Esophagus (tissue), 2 donors: ENCODE data around the gene THSD4. TPM values are rescaled to one million over a fixed set of nuclear protein-coding genes. Genes with fewer than 3 reads are reported as not detected.
"Not testable (repeated sequence)": the region's sequence is repeated elsewhere in the genome, so short reads cannot be mapped to it uniquely, and the experiment has no call there.

Experiments used
- H3K27ac ChIP-seq, 2 donors: one replicate each; pipeline ENCODE4 v1.5.1; 2013; ENCODE audit warnings: low read depth in 2 of 2, mild to moderate bottlenecking in 2 of 2, inconsistent platforms in 1 of 2, low read length in 1 of 2, moderate library complexity in 1 of 2
- H3K27me3 ChIP-seq, 2 donors: one replicate each; pipeline ENCODE4 v1.6.1; 2013; ENCODE audit warnings: low read length in 2 of 2, control low read depth in 1 of 2, mild to moderate bottlenecking in 1 of 2; ENCODE audit not compliant: insufficient read depth in 2 of 2, control insufficient read depth in 1 of 2
- H3K36me3 ChIP-seq, 2 donors: one replicate each; pipeline ENCODE4 v1.6.1; 2013; ENCODE audit warnings: low read length in 1 of 2; ENCODE audit not compliant: control insufficient read depth in 2 of 2, insufficient read depth in 2 of 2
- H3K4me1 ChIP-seq, 2 donors: one replicate each; pipeline ENCODE4 v1.6.1; 2013; ENCODE audit warnings: low read length in 1 of 2; ENCODE audit not compliant: control insufficient read depth in 2 of 2, insufficient read depth in 2 of 2
- H3K4me3 ChIP-seq, 2 donors: one replicate each; pipeline ENCODE4 v1.5.1; 2013; ENCODE audit warnings: low read length in 2 of 2, mild to moderate bottlenecking in 2 of 2, low read depth in 1 of 2, moderate library complexity in 1 of 2
- H3K9me3 ChIP-seq, 2 donors: one replicate each; pipeline ENCODE4 v1.6.1; 2013; ENCODE audit warnings: mild to moderate bottlenecking in 2 of 2, low read depth in 1 of 2, low read length in 1 of 2, moderate library complexity in 1 of 2; ENCODE audit not compliant: control insufficient read depth in 2 of 2, insufficient read depth in 1 of 2
- WGBS, 2 donors: extraction: QIAGEN DNeasy Blood & Tissue Kit; methylation state at CpG; one replicate each; pipeline ENCODE4 v1.1.7; 2013; 5-methylcytosine and 5-hydroxymethylcytosine counted together
- polyA plus RNA-seq, 2 donors: library from polyadenylated mRNA; stranded (reverse); fragments of 200-250 nt; gene quantifications; one replicate each; pipeline ENCODE4 v1.2.3, GENCODE V29; 2013
- donor health status: healthy with polysubstance abuse.
- donor health status: Bipolar disorder and iron deficiency.

THSD4 gene
- polyA plus RNA-seq, 2 donors = 34.1 to 49.7 TPM

- Histone ChIP-seq H3K4me3 (no peak overlapping the region), H3K36me3 (no peaks in the 10 kb centered on the region), H3K9me3 (no peaks in the 10 kb centered on the region), H3K27ac (no peak overlapping the region), H3K27me3 (no peaks in the 10 kb centered on the region), H3K4me1 (no peaks in the 10 kb centered on the region)
- 72 to 73% methylated on average over 8 of the region's 8 CpGs for WGBS, 2 donors
Measured at GRCh38 chr15:71431343-71432336, 316.4 kb downstream of the THSD4 start.

- 92 to 100% methylated on average over 1 of the region's 1 CpG for WGBS, 2 donors
Measured at GRCh38 chr15:71433402-71433801, 318.1 kb downstream of the THSD4 start.

GRCh38 chr15:71434774-71435173, 319.5 kb downstream of the THSD4 start:
- 71 to 76% methylated on average over 2 of the region's 2 CpGs for WGBS, 2 donors
- H3K36me3 ChIP-seq = no peaks in the 10 kb centered on the region
- H3K4me1 ChIP-seq = no peaks in the 10 kb centered on the region
- H3K27me3 ChIP-seq = no peaks in the 10 kb centered on the region
- H3K9me3 ChIP-seq = no peaks in the 10 kb centered on the region
- no peak overlapping the region for H3K4me3 ChIP-seq
- no peak overlapping the region for H3K27ac ChIP-seq

More at GRCh38 chr15:71433402-71433801, 318.1 kb downstream of the THSD4 start:
- Histone ChIP-seq H3K4me3 (no peak overlapping the region), H3K36me3 (no peaks in the 10 kb centered on the region), H3K27me3 (no peaks in the 10 kb centered on the region), H3K27ac (no peak overlapping the region), H3K4me1 (no peaks in the 10 kb centered on the region), H3K9me3 (no peaks in the 10 kb centered on the region)

- no peaks in the 10 kb centered on the region for H3K36me3 ChIP-seq
- no peaks in the 10 kb centered on the region for H3K4me1 ChIP-seq
- WGBS, 2 donors = 73 to 75% methylated on average over 6 of the region's 6 CpGs
- no peaks in the 10 kb centered on the region for H3K9me3 ChIP-seq
- H3K27ac ChIP-seq = no peak overlapping the region
- no peaks in the 10 kb centered on the region for H3K27me3 ChIP-seq
- H3K4me3 ChIP-seq = no peak overlapping the region
Measured at GRCh38 chr15:71435552-71435951, 320.3 kb downstream of the THSD4 start.

GRCh38 chr15:71436854-71437253, 321.6 kb downstream of the THSD4 start:
- Histone ChIP-seq H3K27ac (no peak overlapping the region), H3K9me3 (no peaks in the 10 kb centered on the region), H3K4me3 (no peak overlapping the region), H3K27me3 (no peaks in the 10 kb centered on the region), H3K36me3 (no peaks in the 10 kb centered on the region), H3K4me1 (no peaks in the 10 kb centered on the region)
- 94 to 99% methylated on average over 3 of the region's 3 CpGs for whole genome bisulfite sequencing, 2 donors

- Histone ChIP-seq H3K27ac (no peak overlapping the region), H3K4me3 (no peak overlapping the region), H3K9me3 (no peaks in the 10 kb centered on the region), H3K4me1 (no peaks in the 10 kb centered on the region), H3K27me3 (no peaks in the 10 kb centered on the region), H3K36me3 (no peaks in the 10 kb centered on the region)
- WGBS, 2 donors = 57 to 62% methylated on average over 3 of the region's 3 CpGs
Measured at GRCh38 chr15:71437404-71437803, 322.1 kb downstream of the THSD4 start.

GRCh38 chr15:71437919-71438318, 322.6 kb downstream of the THSD4 start:
- Histone ChIP-seq H3K4me1 (no peaks in the 10 kb centered on the region), H3K27ac (no peak overlapping the region), H3K4me3 (no peak overlapping the region), H3K9me3 (no peaks in the 10 kb centered on the region), H3K36me3 (no peaks in the 10 kb centered on the region), H3K27me3 (no peaks in the 10 kb centered on the region)
- WGBS, 2 donors = 79 to 80% methylated on average over 4 of the region's 4 CpGs

- H3K4me3 ChIP-seq, H3K27me3 ChIP-seq, H3K27ac ChIP-seq, H3K36me3 ChIP-seq, H3K4me1 ChIP-seq, H3K9me3 ChIP-seq: not testable (repeated sequence)
- 92 to 95% methylated on average over 2 of the region's 2 CpGs for WGBS, 2 donors
Measured at GRCh38 chr15:71439478-71439877, 324.2 kb downstream of the THSD4 start.

- whole genome bisulfite sequencing, 2 donors = 1% methylated on average over 3 of the region's 3 CpGs
- no peak overlapping the region for H3K27ac ChIP-seq
- peaks cover 0 to 2% of the 10 kb centered on the region in 2 donors for H3K4me1 ChIP-seq
- no peak overlapping the region for H3K4me3 ChIP-seq
- H3K36me3 ChIP-seq = no peaks in the 10 kb centered on the region
- no peaks in the 10 kb centered on the region for H3K27me3 ChIP-seq
- H3K9me3 ChIP-seq = no peaks in the 10 kb centered on the region
Measured at GRCh38 chr15:71440489-71441110, 325.3 kb downstream of the THSD4 start.
